HUES48 (cell line): ENCODE data around the gene RAI14.

Experiments used
- H3K27ac ChIP-seq: one replicate; pipeline ENCODE4 v1.7.0; 2013; ENCODE audit warnings: low read depth, low read length, inconsistent platforms
- H3K27me3 ChIP-seq: 2 replicates; pipeline ENCODE4 v1.6.1; 2013; ENCODE audit warnings: mild to moderate bottlenecking, low read length; ENCODE audit not compliant: control insufficient read depth, insufficient read depth
- H3K36me3 ChIP-seq: 2 replicates; pipeline ENCODE4 v1.6.1; 2013; ENCODE audit warnings: low read length; ENCODE audit not compliant: control insufficient read depth, insufficient read depth
- H3K4me1 ChIP-seq: 2 replicates; pipeline ENCODE4 v1.6.1; 2013; ENCODE audit warnings: mild to moderate bottlenecking, low read length; ENCODE audit not compliant: control insufficient read depth, insufficient read depth
- H3K4me3 ChIP-seq: 2 replicates; pipeline ENCODE4 v1.5.1; 2013; ENCODE audit warnings: mild to moderate bottlenecking, low read depth, low read length
- H3K9ac ChIP-seq: 2 replicates; pipeline ENCODE4 v1.6.1; 2013; ENCODE audit warnings: mild to moderate bottlenecking, low read depth, low read length, moderate library complexity
- H3K9me3 ChIP-seq: 2 replicates; pipeline ENCODE4 v1.6.1; 2013; ENCODE audit warnings: low read length; ENCODE audit not compliant: control insufficient read depth, insufficient read depth

The RAI14 gene

DNA sequence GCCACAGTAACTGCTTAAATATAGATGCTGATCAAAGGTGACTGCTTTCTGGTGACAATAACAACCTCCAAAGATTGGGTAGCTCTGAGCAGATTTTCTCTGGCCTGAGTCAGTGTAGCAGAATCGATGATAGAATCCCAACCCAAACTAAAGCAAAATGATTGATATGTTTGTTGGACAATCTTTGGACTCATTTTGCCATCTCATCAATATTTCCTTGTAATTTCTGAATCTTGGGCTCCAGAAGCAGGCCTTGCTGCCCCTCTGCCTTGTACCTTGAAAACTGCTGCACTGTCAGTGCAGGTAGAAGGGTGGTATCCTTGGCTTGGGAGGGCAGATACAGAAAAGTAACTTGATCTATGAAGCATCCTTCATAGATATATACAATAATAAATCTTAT is 201.8 kb downstream of the RAI14 start:
- H3K9ac ChIP-seq, result no peak overlapping the region
- no peaks in the 10 kb centered on the region for H3K36me3 ChIP-seq
- no peak overlapping the region for H3K4me3 ChIP-seq
- no peaks in the 10 kb centered on the region for H3K4me1 ChIP-seq
- no peak overlapping the region for H3K27ac ChIP-seq
- no peaks in the 10 kb centered on the region for H3K9me3 ChIP-seq
- no peaks in the 10 kb centered on the region for H3K27me3 ChIP-seq

DNA sequence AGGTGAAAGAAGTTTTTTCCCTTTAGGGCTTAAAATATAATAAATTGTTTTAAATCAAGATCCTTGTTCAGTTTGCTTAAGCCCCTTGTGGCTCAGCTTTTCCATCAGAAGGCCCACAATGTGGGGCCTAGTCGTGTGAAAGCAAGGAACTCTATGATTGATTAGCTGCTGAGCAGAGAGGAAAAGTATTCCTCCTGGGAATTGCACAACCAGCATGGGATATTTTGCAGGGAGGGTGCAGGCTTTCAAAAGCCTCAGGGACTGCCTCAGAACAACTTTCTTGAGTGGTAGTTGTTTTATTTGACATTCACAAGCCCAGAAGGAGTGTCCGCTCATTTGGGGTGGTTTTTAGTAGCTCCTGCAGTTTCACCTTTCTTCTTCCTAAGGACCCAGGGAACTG is 202.7 kb downstream of the RAI14 start:
- Histone ChIP-seq H3K9ac (no peak overlapping the region), H3K27me3 (no peaks in the 10 kb centered on the region), H3K27ac (no peak overlapping the region), H3K4me1 (peaks cover 7% of the 10 kb centered on the region), H3K4me3 (no peak overlapping the region), H3K36me3 (no peaks in the 10 kb centered on the region), H3K9me3 (no peaks in the 10 kb centered on the region)

DNA sequence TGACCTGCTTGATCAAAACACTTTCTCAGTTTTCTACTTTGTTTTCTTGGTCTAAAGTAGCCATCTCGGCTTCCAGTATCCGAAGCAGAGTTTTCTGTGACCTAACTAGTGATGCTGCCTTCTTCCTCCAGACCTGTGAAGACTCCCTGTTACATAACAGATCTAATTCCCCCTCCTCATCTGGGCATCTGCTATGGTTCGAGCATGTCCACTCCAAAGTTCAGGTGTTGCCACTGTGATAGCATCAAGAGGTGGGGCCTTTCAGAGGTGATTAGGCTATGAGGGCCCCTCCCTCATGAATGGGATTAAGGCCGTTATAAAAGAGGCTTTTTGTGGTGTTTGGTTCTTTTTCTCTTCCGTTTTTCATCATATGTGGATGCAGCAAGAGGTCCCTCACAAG is 203.1 kb downstream of the RAI14 start:
- Histone ChIP-seq H3K9ac (no peak overlapping the region), H3K4me3 (no peak overlapping the region), H3K27ac (no peak overlapping the region), H3K36me3 (no peaks in the 10 kb centered on the region), H3K4me1 (peaks cover 11% of the 10 kb centered on the region), H3K9me3 (no peaks in the 10 kb centered on the region), H3K27me3 (no peaks in the 10 kb centered on the region)

DNA sequence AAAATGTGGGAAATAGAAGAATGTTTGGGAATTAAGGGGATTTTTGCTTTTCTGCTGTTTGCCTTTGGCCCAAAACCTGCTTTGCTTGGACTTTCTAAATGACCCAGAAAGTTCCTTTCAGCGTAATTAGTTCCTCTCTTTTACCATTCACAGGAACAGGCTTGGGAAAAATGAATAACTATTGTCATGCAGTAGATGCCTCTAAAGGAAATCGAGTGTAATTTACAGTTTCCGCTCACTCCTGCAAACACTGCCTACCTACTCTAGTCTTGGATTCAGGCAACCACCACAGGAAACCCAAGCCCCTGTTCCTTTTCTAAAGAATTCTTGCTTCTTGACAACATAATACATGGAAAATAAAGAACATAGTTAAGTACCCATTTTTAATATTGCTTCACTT is 207.8 kb downstream of the RAI14 start:
- Histone ChIP-seq H3K4me1 (peaks cover 37% of the 10 kb centered on the region), H3K9ac (peak overlapping the region; percentile 11; the same call in 1 of the 2 replicates), H3K27me3 (no peaks in the 10 kb centered on the region), H3K36me3 (no peaks in the 10 kb centered on the region), H3K4me3 (peak overlapping the region; percentile 25; the same call in 1 of the 2 replicates), H3K9me3 (no peaks in the 10 kb centered on the region), H3K27ac (peak overlapping the region; percentile 84)

GRCh38 chr5:34865091-34865490 is 209.0 kb downstream of the RAI14 start:
- Histone ChIP-seq H3K27ac (no peak overlapping the region), H3K27me3 (no peaks in the 10 kb centered on the region)

DNA sequence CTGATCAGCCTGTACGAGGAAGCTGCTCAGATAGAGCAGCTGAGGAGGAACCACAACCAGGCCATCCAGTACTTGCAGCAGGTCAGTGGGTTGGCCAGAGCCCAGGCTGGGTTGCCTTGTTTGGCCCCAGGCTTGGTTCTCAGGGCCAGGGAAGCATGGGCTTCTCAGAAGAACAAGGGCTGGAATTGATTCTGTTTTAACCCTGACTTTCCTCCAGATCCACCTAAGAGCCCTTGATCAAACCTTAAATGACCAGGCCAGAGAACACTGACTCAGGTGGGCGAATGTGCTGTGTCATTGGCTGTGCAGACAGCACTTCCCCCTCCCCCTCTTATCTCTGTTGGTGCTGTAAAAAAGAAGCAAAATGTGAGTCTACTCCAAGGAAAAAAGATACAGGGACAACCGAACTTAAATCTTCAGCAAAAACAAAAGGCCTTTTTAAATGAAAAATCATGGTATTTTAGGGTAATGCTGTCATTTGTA is 210.9 kb downstream of the RAI14 start:
- no peak overlapping the region for H3K4me3 ChIP-seq
- H3K27ac ChIP-seq, result no peak overlapping the region
- peaks cover 37% of the 10 kb centered on the region for H3K4me1 ChIP-seq
- H3K27me3 ChIP-seq, result no peaks in the 10 kb centered on the region
- H3K9me3 ChIP-seq, result no peaks in the 10 kb centered on the region
- no peaks in the 10 kb centered on the region for H3K36me3 ChIP-seq
- H3K9ac ChIP-seq, result no peak overlapping the region

More at GRCh38 chr5:34865091-34865490, 209.0 kb downstream of the RAI14 start:
- Histone ChIP-seq H3K9ac (no peak overlapping the region), H3K4me1 (peaks cover 37% of the 10 kb centered on the region), H3K36me3 (no peaks in the 10 kb centered on the region), H3K9me3 (no peaks in the 10 kb centered on the region), H3K4me3 (no peak overlapping the region)

DNA sequence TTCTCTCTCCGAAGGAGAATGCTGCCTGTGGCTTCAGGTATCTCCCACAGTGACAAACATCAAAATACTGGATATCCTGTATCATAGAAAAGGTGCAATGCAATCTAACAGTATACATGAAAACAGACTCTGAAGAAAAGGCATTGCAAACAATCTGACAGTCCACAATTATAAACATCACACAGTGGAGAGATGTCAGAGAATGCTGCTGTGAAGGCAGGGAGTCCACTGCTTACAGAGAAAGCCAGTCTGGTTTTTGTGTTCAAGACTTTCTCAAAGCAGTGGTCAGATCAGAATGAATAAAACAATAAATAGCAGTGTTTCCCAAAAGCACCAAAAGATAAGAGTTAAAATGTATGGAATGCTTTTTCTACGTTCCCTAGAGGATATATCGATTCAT is 211.5 kb downstream of the RAI14 start:
- Histone ChIP-seq H3K9me3 (no peaks in the 10 kb centered on the region), H3K4me1 (peaks cover 37% of the 10 kb centered on the region), H3K4me3 (no peak overlapping the region), H3K9ac (no peak overlapping the region), H3K27ac (no peak overlapping the region), H3K27me3 (no peaks in the 10 kb centered on the region), H3K36me3 (no peaks in the 10 kb centered on the region)

- Histone ChIP-seq H3K36me3 (no peaks in the 10 kb centered on the region), H3K9ac (no peak overlapping the region), H3K27ac (no peak overlapping the region), H3K4me3 (no peak overlapping the region), H3K9me3 (no peaks in the 10 kb centered on the region), H3K4me1 (peaks cover 30% of the 10 kb centered on the region), H3K27me3 (no peaks in the 10 kb centered on the region)
These were observed 212.7 kb downstream of the RAI14 start for GRCh38 chr5:34868791-34869190.

DNA sequence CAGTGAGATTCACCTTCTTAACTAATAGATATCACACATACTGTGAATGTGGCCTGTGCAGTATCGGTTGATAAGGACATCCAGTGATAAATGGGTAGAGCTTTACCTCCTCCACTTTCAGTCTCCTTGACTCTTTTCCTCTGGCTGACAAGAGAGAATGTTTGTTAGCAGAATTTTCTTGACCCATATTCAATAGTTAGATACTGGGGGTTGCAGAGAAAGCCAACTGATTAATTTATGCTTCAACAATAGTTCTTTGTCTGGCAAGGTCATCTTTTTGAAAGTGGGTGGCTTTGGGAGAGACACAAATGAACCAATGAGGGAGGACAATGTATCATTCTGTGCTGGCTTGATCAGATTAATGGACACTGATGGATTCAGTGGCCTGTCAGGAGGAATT is 213.1 kb downstream of the RAI14 start:
- Histone ChIP-seq H3K4me1 (peaks cover 25% of the 10 kb centered on the region), H3K27ac (no peak overlapping the region), H3K9ac (no peak overlapping the region), H3K36me3 (no peaks in the 10 kb centered on the region), H3K27me3 (no peaks in the 10 kb centered on the region), H3K9me3 (no peaks in the 10 kb centered on the region), H3K4me3 (no peak overlapping the region)

DNA sequence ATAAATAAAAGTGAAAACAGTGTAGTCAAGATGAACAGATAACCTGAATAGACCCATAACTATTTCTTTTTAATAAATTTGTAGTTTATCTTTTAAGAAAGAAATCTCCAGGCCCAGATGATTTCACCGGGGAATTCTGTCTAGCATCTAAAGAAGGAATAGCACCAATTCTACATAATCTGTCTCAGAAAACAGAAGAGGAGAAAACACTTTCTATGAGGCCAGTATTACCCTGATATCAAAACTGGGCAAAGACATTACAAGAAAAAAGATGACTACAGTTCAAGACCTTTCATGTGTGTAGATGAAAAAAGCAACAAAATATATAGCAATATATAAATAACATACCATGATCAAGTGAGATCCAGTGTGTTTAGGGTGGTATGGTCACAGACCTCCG is 214.3 kb downstream of the RAI14 start:
- Histone ChIP-seq H3K4me1 (peaks cover 16% of the 10 kb centered on the region), H3K4me3 (no peak overlapping the region), H3K36me3 (no peaks in the 10 kb centered on the region), H3K27me3 (no peaks in the 10 kb centered on the region), H3K27ac (no peak overlapping the region), H3K9ac (no peak overlapping the region), H3K9me3 (no peaks in the 10 kb centered on the region)

- no peaks in the 10 kb centered on the region for H3K36me3 ChIP-seq
- H3K4me3 ChIP-seq, result no peak overlapping the region
- no peak overlapping the region for H3K27ac ChIP-seq
- no peaks in the 10 kb centered on the region; the same call in 1 of the 2 replicates for H3K9me3 ChIP-seq
- no peaks in the 10 kb centered on the region for H3K4me1 ChIP-seq
- no peaks in the 10 kb centered on the region for H3K27me3 ChIP-seq
- H3K9ac ChIP-seq, result no peak overlapping the region
These were observed 220.1 kb downstream of the RAI14 start for GRCh38 chr5:34876275-34876674.

- H3K4me1 ChIP-seq, result no peaks in the 10 kb centered on the region
These were observed 225.1 kb downstream of the RAI14 start for GRCh38 chr5:34881246-34881645.

More at GRCh38 chr5:34881246-34881645, 225.1 kb downstream of the RAI14 start:
- H3K27me3 ChIP-seq, result no peaks in the 10 kb centered on the region
- no peak overlapping the region for H3K9ac ChIP-seq
- no peak overlapping the region for H3K27ac ChIP-seq
- H3K9me3 ChIP-seq, result no peaks in the 10 kb centered on the region; the same call in 1 of the 2 replicates
- no peak overlapping the region for H3K4me3 ChIP-seq
- no peaks in the 10 kb centered on the region for H3K36me3 ChIP-seq
